Raji (cell line): Measurements from ENCODE around the gene CDK5RAP2.

Experiments
- POLR2A ChIP-seq: IDR thresholded peaks from 2 replicates; pipeline ENCODE4 v1.6.1; 2011; ENCODE audit warnings: low read depth, low read length, control low read depth; ENCODE audit not compliant: insufficient read depth

The CDK5RAP2 gene

GRCh38 chr9:120439926-120440325, 140.0 kb downstream of the CDK5RAP2 start:
- no peak for TF ChIP-seq POLR2A

DNA sequence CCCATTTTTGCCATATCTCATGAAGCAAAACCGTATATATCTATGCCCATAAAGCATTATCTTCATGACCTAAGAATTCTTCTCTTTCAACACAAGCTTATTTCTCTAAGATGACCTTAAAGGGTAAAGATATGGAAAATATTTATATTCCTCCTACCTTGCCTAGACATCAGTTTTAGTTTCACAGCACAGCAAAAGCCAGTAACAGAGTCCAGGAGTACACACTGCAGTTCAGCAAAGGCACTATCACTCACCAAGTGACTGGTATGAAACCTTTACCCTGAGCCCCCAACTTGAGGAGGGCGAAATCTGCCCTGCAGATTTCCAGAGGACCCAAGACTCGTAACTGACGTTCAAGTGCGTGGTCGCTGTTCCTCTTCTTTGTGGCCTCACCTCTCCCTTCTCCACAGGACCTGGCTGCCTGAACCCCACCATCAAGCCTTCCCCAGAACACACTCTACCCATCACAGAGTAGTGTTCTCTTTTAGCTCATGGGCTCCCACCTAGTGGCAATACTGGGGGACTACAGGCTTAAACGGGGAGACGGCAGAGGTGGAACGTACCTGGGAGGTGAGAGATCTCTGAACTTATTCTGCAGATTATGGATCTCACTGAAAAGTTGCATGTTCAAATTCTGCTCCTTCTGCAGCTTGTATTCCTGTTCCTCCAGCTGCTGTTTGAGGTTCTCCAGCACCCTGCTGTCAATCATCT, 141.0 kb downstream of the CDK5RAP2 start:
- no peak for TF ChIP-seq POLR2A

- no peak for TF ChIP-seq POLR2A
These were observed 141.9 kb downstream of the CDK5RAP2 start for GRCh38 chr9:120438111-120438510.

DNA sequence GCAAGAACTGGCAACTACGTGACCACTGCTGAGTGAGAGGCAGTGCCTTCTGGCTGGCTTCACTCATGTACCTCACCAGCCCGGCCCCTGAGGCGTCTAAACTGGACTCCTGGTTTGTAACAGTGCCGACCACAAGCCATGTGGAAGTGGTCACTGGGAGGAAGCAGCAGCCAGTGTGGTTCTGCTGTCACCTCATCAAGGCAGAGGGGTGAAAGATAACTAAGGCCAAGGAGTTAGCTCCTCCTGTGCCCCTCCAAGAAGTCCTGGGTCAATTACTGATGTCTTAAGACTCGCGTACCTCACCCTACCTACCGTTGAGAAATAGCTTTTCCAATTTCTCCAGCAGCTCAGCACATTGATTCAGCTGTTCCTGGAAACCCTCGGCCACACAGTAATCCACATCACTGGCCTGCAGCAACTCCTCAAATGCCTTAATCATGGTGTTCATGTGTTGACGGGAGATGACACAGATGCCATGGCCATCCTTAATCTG, 142.9 kb downstream of the CDK5RAP2 start:
- no peak for TF ChIP-seq POLR2A

GRCh38 chr9:120436446-120436845, 143.5 kb downstream of the CDK5RAP2 start:
- no peak for TF ChIP-seq POLR2A

DNA sequence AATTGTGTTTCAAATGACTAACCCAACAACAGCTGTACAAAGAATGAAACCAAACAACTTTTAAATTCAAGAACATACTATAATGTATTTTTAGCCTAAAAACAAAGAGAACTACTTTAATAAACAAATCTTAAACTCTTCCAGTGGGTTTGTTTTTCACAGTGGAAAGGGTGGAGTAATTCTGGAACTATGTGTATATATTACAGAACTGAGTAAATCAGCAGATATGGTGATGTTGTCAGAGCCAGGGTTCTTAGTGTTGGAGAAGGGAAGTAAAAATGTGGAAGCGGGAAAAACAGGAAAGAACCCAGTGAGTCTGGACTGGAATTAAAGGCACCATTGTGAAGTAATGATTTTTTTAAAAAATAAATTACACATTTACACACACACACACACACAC, 144.9 kb downstream of the CDK5RAP2 start:
- TF ChIP-seq POLR2A = no peak

DNA sequence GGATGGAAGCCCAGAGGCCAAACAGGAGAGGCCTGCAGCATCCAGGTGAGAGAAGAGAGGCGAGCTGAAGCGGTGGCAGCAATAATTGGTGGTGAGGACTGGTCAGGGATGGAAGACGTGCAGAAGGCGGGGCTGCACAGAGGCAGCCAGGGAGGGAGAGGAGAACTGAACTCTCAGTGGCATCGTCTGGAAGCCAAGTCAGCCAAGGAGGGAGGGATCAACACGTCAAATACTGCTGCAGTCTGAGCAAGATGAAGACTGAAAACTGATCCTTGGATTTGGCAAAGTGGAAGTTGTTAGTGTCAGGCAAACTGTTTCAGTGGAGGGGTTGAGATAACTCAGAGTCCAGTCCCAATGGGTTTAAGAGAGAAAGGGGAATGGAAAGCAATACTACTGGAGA, 145.4 kb downstream of the CDK5RAP2 start:
- TF ChIP-seq POLR2A = no peak

- TF ChIP-seq POLR2A = no peak
These were observed 146.3 kb downstream of the CDK5RAP2 start for GRCh38 chr9:120433701-120434100.

- no peak for TF ChIP-seq POLR2A
These were observed 147.4 kb downstream of the CDK5RAP2 start for GRCh38 chr9:120432600-120432999.

DNA sequence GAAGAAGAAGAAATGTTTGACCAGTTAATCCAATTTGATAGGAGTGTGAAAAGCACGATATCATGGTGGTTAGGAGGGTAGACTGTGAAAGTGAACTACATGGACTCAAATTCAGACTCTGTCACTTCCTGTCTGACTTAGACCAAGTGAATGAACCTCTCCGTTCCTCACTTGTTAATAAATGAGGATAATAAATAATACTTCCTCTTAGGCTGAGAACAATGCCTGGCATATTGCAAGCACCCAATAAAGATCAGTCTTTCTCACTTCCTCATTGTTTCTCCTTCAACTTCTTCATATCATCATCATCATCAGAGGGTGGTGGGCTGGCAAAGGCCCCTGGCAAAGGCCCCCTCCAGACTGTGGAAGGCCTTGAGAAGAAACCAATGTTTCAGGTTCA, 148.7 kb downstream of the CDK5RAP2 start:
- TF ChIP-seq POLR2A = no peak

DNA sequence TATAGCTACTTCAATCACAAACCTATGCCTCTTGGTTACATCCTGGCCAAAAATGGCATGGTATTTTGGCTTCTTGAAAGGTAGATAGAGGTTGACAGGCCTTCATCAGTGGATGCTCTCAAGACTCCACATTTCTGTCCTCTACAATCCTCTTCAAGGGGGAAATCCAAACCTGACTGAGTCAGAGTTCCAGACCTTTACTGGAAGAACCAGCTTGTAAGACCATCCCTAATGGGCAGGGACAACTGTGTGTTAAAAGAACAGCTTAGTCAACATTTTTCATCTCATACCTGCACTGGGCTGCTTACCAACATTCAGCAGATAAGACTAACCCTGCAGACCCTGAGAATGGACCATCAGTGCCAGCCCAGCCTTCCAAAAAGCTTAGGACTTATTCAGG, 155.7 kb downstream of the CDK5RAP2 start:
- no peak for TF ChIP-seq POLR2A

DNA sequence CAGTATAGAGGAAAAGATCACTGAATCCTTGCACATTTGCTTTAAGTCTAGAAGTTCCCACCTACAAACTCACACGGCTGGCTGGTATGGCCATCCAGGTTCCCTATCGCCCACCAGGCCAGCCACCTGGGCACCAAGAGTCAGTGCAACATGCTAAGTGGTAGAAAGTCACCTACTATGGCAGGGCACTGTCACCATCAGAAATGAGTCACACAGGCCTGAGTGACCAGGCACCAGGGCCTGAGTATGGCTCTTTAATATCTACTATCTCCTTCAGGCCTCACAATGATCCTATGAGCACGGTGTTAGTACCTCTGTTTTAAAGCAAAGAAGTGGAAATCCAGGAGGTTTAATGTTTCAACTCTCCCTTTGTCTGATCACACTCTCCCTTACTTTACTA, 156.2 kb downstream of the CDK5RAP2 start:
- no peak for TF ChIP-seq POLR2A

DNA sequence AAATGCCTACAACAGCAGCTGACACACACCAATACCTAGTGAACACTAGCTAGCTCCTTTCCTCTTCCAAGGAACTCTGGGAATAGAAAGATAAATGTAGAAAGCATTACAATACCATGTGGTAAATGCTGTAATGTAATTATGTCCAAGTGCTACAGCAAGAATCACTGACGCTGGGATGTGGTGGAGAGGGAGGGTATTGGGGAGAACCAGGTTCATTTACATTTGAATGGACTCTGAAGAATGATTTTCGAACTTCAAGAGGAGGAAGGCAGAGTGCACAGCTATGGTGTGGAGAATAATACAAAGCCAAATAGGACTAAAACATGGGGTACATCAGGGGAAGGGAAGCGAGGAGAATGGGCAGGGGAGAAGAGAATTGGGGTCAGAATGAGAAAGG, 158.0 kb downstream of the CDK5RAP2 start:
- no peak for TF ChIP-seq POLR2A

- no peak for TF ChIP-seq POLR2A
These were observed 161.7 kb downstream of the CDK5RAP2 start for GRCh38 chr9:120418315-120418714.

DNA sequence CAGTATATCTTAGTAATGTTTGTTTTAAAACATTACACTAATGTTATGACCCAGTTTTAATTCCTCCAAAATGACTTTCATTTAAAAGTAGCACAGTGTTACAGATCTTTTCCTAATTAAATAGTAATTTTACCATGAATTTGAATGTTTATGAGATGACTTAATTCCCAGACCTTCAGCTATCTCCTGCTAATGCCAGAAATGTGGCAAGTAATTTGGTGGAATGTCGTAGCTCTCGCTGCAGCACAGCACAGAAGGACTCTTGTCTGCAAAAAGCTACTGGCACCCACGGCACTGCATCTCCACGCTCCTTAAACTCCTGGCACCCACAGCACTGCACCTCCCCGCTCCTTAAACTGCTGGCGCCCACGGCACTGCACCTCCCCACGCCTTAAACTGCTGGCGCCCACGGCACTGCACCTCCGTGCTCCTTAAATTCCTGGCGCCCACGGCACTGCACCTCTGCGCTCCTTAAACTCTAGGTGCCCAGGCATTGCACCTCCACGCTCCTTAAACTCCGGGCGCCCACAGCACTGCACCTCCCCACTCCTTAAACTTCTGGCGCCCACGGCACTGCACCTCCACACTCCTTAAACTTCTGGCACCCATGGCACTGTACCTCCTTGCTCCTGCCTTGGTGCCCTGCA, 163.1 kb downstream of the CDK5RAP2 start:
- TF ChIP-seq POLR2A = no peak
